Aorta (tissue), 5 donors: ENCODE data around the gene CD44. TPM values are rescaled to one million over a fixed set of nuclear protein-coding genes. Genes with fewer than 3 reads are reported as not detected.

Experiments used
- ATAC-seq: fragments of 200-7000 bp; cut with Tn5 transposase; one replicate; pipeline ENCODE4 v1.9.1; 2022; ENCODE audit warnings: moderate library complexity; ENCODE audit not compliant: low FRiP score
- DNase-seq, 2 donors: peaks; one replicate each; pipeline ENCODE4 v3.0.0-alpha.2; 2020
- H3K27ac ChIP-seq, 2 donors: one replicate each; pipeline ENCODE4 v1.5.1; 2013; ENCODE audit warnings: low read length in 2 of 2, mild to moderate bottlenecking in 2 of 2, moderate library complexity in 2 of 2, control low read depth in 1 of 2, inconsistent platforms in 1 of 2, low read depth in 1 of 2
- H3K27me3 ChIP-seq, 2 donors: one replicate each; pipeline ENCODE4 v1.6.1; 2013; ENCODE audit warnings: control low read depth in 1 of 2, low read length in 1 of 2, mild to moderate bottlenecking in 1 of 2, moderate library complexity in 1 of 2; ENCODE audit not compliant: insufficient read depth in 2 of 2, control insufficient read depth in 1 of 2
- H3K36me3 ChIP-seq, 2 donors: one replicate each; pipeline ENCODE4 v1.6.1; 2013; ENCODE audit warnings: control low read depth in 1 of 2, low read length in 1 of 2, mild to moderate bottlenecking in 1 of 2; ENCODE audit not compliant: insufficient read depth in 2 of 2, control insufficient read depth in 1 of 2
- H3K4me1 ChIP-seq, 2 donors: one replicate each; pipeline ENCODE4 v1.6.1; 2013; ENCODE audit warnings: low read length in 2 of 2, control low read depth in 1 of 2, mild to moderate bottlenecking in 1 of 2, moderate library complexity in 1 of 2; ENCODE audit not compliant: insufficient read depth in 2 of 2, control insufficient read depth in 1 of 2
- H3K4me3 ChIP-seq, 2 donors: one replicate each; pipeline ENCODE4 v1.5.1; 2013; ENCODE audit warnings: low read length in 2 of 2, control low read depth in 1 of 2, mild to moderate bottlenecking in 1 of 2
- H3K9me3 ChIP-seq: one replicate; pipeline ENCODE4 v1.6.1; 2013; ENCODE audit warnings: mild to moderate bottlenecking, low read length; ENCODE audit not compliant: control insufficient read depth
- WGBS, 2 donors: extraction: QIAGEN DNeasy Blood & Tissue Kit; methylation state at CpG; one replicate each; pipeline ENCODE4 v1.1.7; 2013; 5-methylcytosine and 5-hydroxymethylcytosine counted together
- intact Hi-C, 2 donors: fragments of 100-400 bp; cut with DNase I; formaldehyde crosslinking; loops; one replicate each; pipeline versions ENCODE4 v1.14.2 to v1.15.0; 2022
- polyA plus RNA-seq, 2 donors: library from polyadenylated mRNA; stranded (reverse); fragments of 200-250 nt; gene quantifications; one replicate each; pipeline ENCODE4 v1.2.3, GENCODE V29; 2013
- total RNA-seq, 2 donors: library from RNA; stranded (reverse); fragmentation: NEBNext Ultra II Directional; extraction: Animal tissue kit (Norgen Biotek cat#: 25700); gene quantifications; one replicate each; pipeline ENCODE4 v1.2.1, GENCODE V29; 2021
- donor health status: healthy with polysubstance abuse.
- donor health status: Bipolar disorder and iron deficiency.
- donor health status: DM: no; HTN: no; CAD: no.
- donor health status: DM: no; HTN: no; CAD: no.
- donor health status: DM: yes; HTN: yes; CAD: no.

The CD44 gene
- total and polyA plus RNA-seq, 4 donors = 70.0 to 462 (median 217) TPM

DNA sequence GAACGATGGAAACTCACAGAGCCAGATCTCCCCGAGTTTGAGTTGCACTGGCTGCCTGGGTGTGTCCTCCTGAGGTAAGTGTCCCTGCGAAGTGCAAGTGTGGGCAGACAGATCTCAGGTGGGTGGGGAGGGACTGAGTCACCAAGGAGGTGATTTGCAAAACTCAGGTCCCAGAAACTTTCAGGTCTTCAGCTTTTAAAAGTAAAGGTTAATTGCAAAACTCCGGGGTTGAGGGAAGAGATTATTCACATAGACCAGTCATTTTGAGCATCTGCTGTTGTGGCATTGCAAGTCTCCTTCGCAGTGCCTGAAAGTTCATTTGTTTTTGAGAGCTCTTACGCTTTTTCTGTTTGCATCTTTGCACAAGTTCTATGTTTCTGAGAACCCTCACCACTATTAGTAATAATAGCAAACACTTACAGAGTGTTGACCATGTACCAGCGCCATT is 7.1 kb downstream of the CD44 start:
- H3K27ac ChIP-seq = no peak overlapping the region

DNA sequence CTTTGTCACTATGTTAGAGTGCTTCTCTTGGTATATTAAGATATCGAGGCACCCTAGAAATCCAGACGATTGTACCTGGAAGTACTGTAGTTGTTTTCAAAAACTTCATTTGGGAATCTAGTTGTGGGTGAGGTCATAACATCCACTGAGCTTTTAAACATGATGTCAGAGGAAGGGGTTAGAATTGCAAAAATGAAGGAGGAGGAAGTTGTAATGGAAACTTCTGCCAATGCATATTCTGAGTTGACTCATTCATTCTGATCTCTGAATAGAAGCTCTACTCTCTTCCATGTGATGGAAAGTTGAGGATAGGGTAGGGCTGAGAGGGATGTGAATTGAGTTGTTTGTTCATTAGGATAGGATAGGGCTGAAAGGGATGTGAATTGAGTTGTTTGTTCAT is 7.7 kb downstream of the CD44 start:
- H3K9me3 ChIP-seq = no peaks in the 10 kb centered on the region
- H3K4me3 ChIP-seq = no peak overlapping the region
- DNase-seq (no peak), ATAC-seq (no peak)
- H3K4me1 ChIP-seq = peaks cover 5 to 15% of the 10 kb centered on the region in 2 donors
- no peaks in the 10 kb centered on the region for H3K27me3 ChIP-seq
- H3K27ac ChIP-seq = no peak overlapping the region
- WGBS, 2 donors = 84 to 93% methylated on average over 2 of the region's 2 CpGs
- no peaks in the 10 kb centered on the region for H3K36me3 ChIP-seq
- intact Hi-C loops = no loop called here

More for the DNA sequence above, 7.1 kb downstream of the CD44 start:
- Histone ChIP-seq H3K36me3 (no peaks in the 10 kb centered on the region), H3K9me3 (no peaks in the 10 kb centered on the region), H3K27me3 (no peaks in the 10 kb centered on the region), H3K4me1 (peaks cover 3 to 15% of the 10 kb centered on the region in 2 donors), H3K4me3 (no peak overlapping the region)
- DNase-seq (no peak), ATAC-seq (no peak)
- WGBS, 2 donors = 89 to 91% methylated on average over 7 of the region's 7 CpGs
- intact Hi-C loops = no loop called here

DNA sequence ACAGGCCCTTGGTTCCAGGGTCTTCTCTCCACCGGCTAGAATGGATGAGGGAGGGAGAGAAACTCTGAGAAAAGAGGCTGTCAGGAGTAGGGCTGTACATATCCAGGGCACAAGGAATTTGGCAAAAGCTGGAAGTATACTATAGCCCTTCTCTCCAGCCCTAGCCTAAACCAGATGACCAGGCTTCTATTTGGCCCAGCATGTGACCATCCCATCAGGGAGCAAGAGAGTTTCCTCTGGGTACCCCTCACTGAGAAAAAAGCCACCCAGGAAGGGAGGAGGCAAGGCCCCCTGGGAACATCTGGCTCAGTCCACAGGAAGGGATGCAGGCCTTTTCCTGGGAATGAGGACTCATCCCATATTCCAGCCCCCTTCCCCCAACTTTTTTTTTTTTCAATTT is 8.3 kb downstream of the CD44 start:
- no peak for ATAC-seq
- WGBS, 2 donors = 58 to 59% methylated on average over 1 of the region's 1 CpG
- Histone ChIP-seq H3K27ac (peak overlapping the region in 1 of 2 donors; percentile 66), H3K36me3 (no peaks in the 10 kb centered on the region), H3K4me3 (no peak overlapping the region), H3K4me1 (peaks cover 5 to 20% of the 10 kb centered on the region in 2 donors), H3K27me3 (no peaks in the 10 kb centered on the region), H3K9me3 (no peaks in the 10 kb centered on the region)
- intact Hi-C loops = no loop called here
- DNase-seq = no peak

DNA sequence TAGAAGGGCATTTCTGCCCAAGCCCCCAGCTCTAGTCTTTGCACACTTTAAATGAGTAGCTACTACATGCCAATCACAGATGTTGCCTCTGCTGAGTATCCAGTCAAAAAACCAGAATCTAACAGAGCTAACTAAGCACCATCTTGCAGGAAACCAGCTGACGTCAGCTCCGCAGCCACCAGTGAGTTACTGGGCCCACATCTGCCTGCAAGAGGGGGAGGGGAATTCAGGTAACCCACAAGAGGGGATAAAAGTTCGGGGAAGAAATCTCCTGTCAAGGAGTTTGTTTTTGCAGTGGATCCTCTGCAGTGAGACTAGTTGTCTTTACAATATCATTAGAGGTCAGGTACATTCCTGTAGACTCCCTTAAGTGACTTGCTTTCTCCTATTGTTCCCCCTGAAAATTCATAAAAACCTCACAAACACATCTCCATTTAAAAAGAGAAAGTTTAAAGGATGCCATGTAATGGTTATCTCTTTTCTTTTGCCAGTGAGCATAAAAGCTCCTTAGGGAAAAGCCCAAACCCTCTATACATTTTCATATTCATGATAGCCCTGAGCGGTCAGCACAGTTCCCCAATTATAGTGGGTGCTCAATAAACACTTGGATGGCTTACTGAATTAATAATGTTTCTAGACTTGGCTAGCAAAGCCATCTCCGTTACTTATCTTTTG is 9.3 kb downstream of the CD44 start:
- Histone ChIP-seq H3K27ac (no peak overlapping the region), H3K4me3 (no peak overlapping the region), H3K36me3 (peaks cover 0 to 2% of the 10 kb centered on the region in 2 donors), H3K9me3 (no peaks in the 10 kb centered on the region), H3K4me1 (peaks cover 8 to 26% of the 10 kb centered on the region in 2 donors), H3K27me3 (no peaks in the 10 kb centered on the region)
- WGBS, 2 donors = 95 to 96% methylated on average over 5 of the region's 5 CpGs
- intact Hi-C loops = no loop called here
- no peak for DNase-seq
- no peak for ATAC-seq

DNA sequence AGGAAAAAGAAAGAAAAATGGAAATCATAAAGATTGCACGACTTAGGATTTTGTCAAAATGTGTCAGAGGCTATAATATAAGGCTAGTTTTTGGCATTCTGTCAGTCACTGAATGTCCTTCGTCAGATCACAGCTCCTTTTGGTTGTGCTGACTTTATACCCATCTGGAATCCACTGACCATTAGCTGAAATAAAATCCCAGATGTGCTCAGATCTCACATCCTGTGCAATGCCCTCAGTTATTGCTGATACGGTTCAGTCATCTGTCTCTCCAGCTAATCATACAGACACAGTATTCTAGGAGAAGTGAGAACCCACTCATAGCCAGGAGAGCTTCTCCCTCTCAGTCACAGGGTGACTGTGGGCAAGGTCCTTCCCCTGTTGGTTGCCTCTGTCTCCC is 11.5 kb downstream of the CD44 start:
- DNase-seq (no peak), ATAC-seq (no peak)
- Histone ChIP-seq H3K9me3 (no peaks in the 10 kb centered on the region), H3K27ac (no peak overlapping the region), H3K4me3 (no peak overlapping the region), H3K27me3 (no peaks in the 10 kb centered on the region), H3K4me1 (peaks cover 9 to 29% of the 10 kb centered on the region in 2 donors), H3K36me3 (peaks cover 0 to 2% of the 10 kb centered on the region in 2 donors)
- intact Hi-C loops = no loop called here
- 79 to 93% methylated on average over 3 of the region's 3 CpGs for WGBS, 2 donors

DNA sequence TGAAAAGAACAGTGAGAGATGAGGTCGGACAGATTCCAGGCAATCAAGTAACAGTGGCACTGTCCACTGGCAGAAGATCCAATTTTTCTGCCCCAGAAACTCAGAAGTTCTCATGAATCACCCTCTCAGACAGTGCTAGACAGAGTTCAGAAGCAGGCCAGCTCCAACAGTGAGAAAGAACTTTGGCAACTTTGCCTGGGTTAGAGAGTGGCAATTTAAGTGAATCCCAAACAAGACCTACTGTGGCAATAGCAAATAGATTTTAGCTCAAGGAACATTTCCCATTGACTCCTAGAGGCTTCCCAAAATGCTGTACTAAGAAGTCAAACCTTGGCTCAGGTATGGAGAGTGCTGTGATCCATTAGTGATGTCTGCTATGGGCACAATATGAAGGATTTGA is 12.3 kb downstream of the CD44 start:
- Histone ChIP-seq H3K27me3 (no peaks in the 10 kb centered on the region), H3K27ac (no peak overlapping the region), H3K4me1 (peaks cover 11 to 30% of the 10 kb centered on the region in 2 donors), H3K36me3 (peaks cover 0 to 2% of the 10 kb centered on the region in 2 donors), H3K9me3 (no peaks in the 10 kb centered on the region), H3K4me3 (no peak overlapping the region)
- no peak for DNase-seq
- intact Hi-C loops = no loop called here
- ATAC-seq = no peak
- 79 to 82% methylated on average over 1 of the region's 1 CpG for WGBS, 2 donors

DNA sequence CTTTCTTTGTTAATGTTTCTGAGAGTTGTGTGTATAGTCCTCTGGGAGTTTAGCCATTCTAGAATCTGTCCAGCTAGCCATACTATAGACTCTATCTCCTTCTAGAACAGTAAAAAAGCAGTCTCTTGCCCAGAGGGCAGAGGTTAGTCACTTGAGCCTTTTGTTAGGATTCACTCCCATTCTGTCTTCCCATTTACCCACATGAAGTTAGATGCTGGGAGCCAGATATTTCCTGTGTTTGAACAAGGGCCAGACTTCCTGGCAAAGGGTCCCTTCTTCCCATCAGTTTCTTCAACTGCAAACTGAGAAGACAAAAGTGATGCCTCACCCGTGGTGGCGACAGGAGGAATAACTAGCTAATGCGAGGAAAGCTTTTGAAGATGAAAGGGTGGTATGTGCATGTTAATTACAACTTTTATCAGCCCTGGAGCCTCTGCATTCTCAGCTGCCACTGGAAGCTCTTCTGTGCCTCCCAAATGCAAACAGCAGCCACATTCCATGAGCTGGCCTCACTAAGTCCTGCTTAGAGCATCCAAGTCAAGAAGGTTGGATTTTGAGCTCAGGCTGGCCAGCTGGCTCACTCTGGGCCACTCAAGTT is 12.8 kb downstream of the CD44 start:
- no peak overlapping the region for H3K4me3 ChIP-seq
- intact Hi-C loops = no loop called here
- WGBS, 2 donors = 66 to 75% methylated on average over 3 of the region's 3 CpGs
- ATAC-seq (no peak), DNase-seq (no peak)
- peaks cover 11 to 35% of the 10 kb centered on the region in 2 donors for H3K4me1 ChIP-seq
- peaks cover 0 to 2% of the 10 kb centered on the region in 2 donors for H3K36me3 ChIP-seq
- no peaks in the 10 kb centered on the region for H3K9me3 ChIP-seq
- no peaks in the 10 kb centered on the region for H3K27me3 ChIP-seq
- H3K27ac ChIP-seq = peak overlapping the region in 1 of 2 donors; percentile 74

DNA sequence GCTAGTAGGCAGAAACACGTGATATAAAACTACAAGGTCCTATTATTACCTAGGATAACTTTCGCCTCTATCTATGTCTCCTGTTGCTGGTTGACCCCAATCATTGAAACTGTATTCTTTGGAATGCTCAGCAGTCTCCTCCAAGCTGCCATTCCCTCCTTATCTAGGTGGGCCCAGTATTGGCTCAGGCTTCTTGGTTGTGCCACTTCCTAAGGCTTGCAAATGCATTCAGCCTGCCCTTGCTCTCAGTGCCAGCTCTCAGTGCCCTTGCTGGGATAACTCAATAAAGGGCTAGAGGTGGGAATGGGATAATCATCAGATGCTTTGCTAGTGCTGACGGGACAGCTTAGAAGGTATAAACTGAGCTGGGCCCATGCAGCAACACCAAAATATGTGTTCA is 13.6 kb downstream of the CD44 start:
- Histone ChIP-seq H3K4me1 (peaks cover 11 to 33% of the 10 kb centered on the region in 2 donors), H3K9me3 (no peaks in the 10 kb centered on the region), H3K36me3 (peaks cover 0 to 2% of the 10 kb centered on the region in 2 donors), H3K4me3 (no peak overlapping the region), H3K27ac (peak overlapping the region in 1 of 2 donors; percentile 55), H3K27me3 (no peaks in the 10 kb centered on the region)
- intact Hi-C loops = no loop called here
- 93 to 99% methylated on average over 3 of the region's 3 CpGs for WGBS, 2 donors
- no peak for DNase-seq
- no peak for ATAC-seq

DNA sequence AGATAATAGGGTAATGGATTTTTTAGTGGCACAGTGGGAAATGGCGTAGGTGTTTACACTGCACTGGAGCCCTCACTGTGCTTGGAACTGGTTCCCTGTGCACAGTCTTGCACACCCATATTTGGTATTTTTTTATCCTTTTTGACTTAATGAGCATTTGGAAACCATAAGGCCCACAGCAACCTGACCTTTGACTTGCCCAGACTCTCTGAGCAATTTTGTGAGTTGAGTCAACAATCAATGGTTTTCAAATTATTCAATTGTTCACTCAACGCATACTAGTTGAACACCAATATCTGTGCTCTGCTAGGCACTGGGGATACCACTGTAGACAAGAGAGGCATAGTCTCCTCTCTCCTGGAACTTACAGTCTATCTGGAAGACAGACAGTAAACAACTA is 14.3 kb downstream of the CD44 start:
- Histone ChIP-seq H3K27me3 (no peaks in the 10 kb centered on the region), H3K36me3 (peaks cover 0 to 2% of the 10 kb centered on the region in 2 donors), H3K4me1 (peaks cover 12 to 37% of the 10 kb centered on the region in 2 donors), H3K4me3 (no peak overlapping the region), H3K27ac (peak overlapping the region in 1 of 2 donors; percentile 31), H3K9me3 (no peaks in the 10 kb centered on the region)
- ATAC-seq (no peak), DNase-seq (no peak)
- intact Hi-C loops = no loop called here
- 89 to 93% methylated on average over 2 of the region's 2 CpGs for WGBS, 2 donors
